OCI-LY1 (cell line): Measurements from ENCODE around the gene TLR8.

Source experiments
- H2AFZ ChIP-seq: fragments of 200-600 bp; sonication (generic), shearing (Covaris generic); 2 replicates; pipeline ENCODE4 v1.6.0; 2014; ENCODE audit warnings: antibody characterized with exemption, mild to moderate bottlenecking, low read length
- H3F3A ChIP-seq: fragments of 200-600 bp; sonication (generic), shearing (Covaris generic); 2 replicates; pipeline ENCODE4 v1.6.0; 2014; ENCODE audit warnings: mild to moderate bottlenecking, antibody characterized with exemption, low read length, moderate library complexity; ENCODE audit not compliant: insufficient read depth
- H3K27ac ChIP-seq: fragments of 200-600 bp; sonication (generic); 2 replicates; pipeline ENCODE4 v1.5.1; 2014; ENCODE audit warnings: low read length, mixed run types, mild to moderate bottlenecking, low read depth; ENCODE audit not compliant: poor library complexity, severe bottlenecking
- H3K27me3 ChIP-seq: fragments of 200-600 bp; sonication (generic); 2 replicates; pipeline ENCODE4 v1.6.0; 2014; ENCODE audit warnings: antibody characterized with exemption, mild to moderate bottlenecking, low read length, moderate library complexity; ENCODE audit not compliant: insufficient read depth
- H3K36me3 ChIP-seq: fragments of 200-600 bp; sonication (generic); 2 replicates; pipeline ENCODE4 v1.6.1; 2014; ENCODE audit warnings: mild to moderate bottlenecking, antibody characterized with exemption, low read length, moderate library complexity, mixed read lengths; ENCODE audit not compliant: insufficient read depth
- H3K4me1 ChIP-seq: fragments of 200-600 bp; sonication (generic); 2 replicates; pipeline ENCODE4 v1.5.1; 2014; ENCODE audit warnings: mild to moderate bottlenecking, low read length, moderate library complexity; ENCODE audit not compliant: insufficient read depth, severe bottlenecking
- H3K4me2 ChIP-seq: fragments of 200-600 bp; sonication (generic), shearing (Covaris generic); 2 replicates; pipeline ENCODE4 v1.6.1; 2014; ENCODE audit warnings: low read length
- H3K4me3 ChIP-seq: fragments of 200-600 bp; sonication (generic); 2 replicates; pipeline ENCODE4 v1.5.1; 2014; ENCODE audit warnings: low read length, low read depth, mild to moderate bottlenecking, mixed read lengths; ENCODE audit not compliant: poor library complexity, severe bottlenecking
- H3K79me2 ChIP-seq: fragments of 200-600 bp; shearing (Covaris generic); 2 replicates; pipeline ENCODE4 v1.6.1; 2016; ENCODE audit warnings: mixed run types, low read length, mixed read lengths; ENCODE audit not compliant: insufficient read depth
- H3K9ac ChIP-seq: fragments of 200-600 bp; sonication (generic), shearing (Covaris generic); 2 replicates; pipeline ENCODE4 v1.6.1; 2014; ENCODE audit warnings: mild to moderate bottlenecking, low read length, mixed read lengths
- H3K9me2 ChIP-seq: fragments of 200-600 bp; sonication (generic), shearing (Covaris generic); 2 replicates; pipeline ENCODE4 v1.6.1; 2014; ENCODE audit warnings: low read depth, mild to moderate bottlenecking, low read length, mixed read lengths
- H3K9me3 ChIP-seq: fragments of 200-600 bp; shearing (Covaris generic); 2 replicates; pipeline ENCODE4 v1.6.1; 2014; ENCODE audit warnings: low read length, mixed read lengths
- H4K20me1 ChIP-seq: fragments of 200-600 bp; sonication (generic), shearing (Covaris generic); 2 replicates; pipeline ENCODE4 v1.6.0; 2016; ENCODE audit warnings: mild to moderate bottlenecking, low read length; ENCODE audit not compliant: insufficient read depth
- CTCF ChIP-seq: fragments of 200-600 bp; sonication (generic), shearing (Covaris generic); IDR thresholded peaks from 2 replicates; pipeline ENCODE4 v1.5.1; 2017; ENCODE audit warnings: mild to moderate bottlenecking, antibody characterized with exemption, low read length, moderate library complexity, mixed read lengths
- EZH2 ChIP-seq: fragments of 200-600 bp; sonication (generic), shearing (Covaris generic); IDR thresholded peaks from 2 replicates; pipeline ENCODE4 v1.8.0; 2017; ENCODE audit warnings: borderline replicate concordance, mixed run types, mild to moderate bottlenecking, antibody characterized with exemption, low read length, moderate library complexity, mixed read lengths

Gene TLR8

GRCh38 chrX:12886545-12886944 lies 19.9 kb upstream of the TLR8 start:
- Histone ChIP-seq H4K20me1 (no peaks in the 10 kb centered on the region), H3K9ac (no peak overlapping the region), H3K79me2 (no peaks in the 10 kb centered on the region), H3K36me3 (no peaks in the 10 kb centered on the region; the same call in 1 of the 2 replicates), H3F3A (no peaks in the 10 kb centered on the region), H3K27me3 (no peaks in the 10 kb centered on the region), H3K4me2 (no peak overlapping the region), H3K27ac (no peak overlapping the region), H2AFZ (no peak overlapping the region), H3K9me2 (no peaks in the 10 kb centered on the region), H3K4me3 (no peak overlapping the region), H3K9me3 (no peaks in the 10 kb centered on the region), H3K4me1 (peaks cover 21% of the 10 kb centered on the region)
- TF ChIP-seq CTCF = no peak
- TF ChIP-seq EZH2 = no peak

DNA sequence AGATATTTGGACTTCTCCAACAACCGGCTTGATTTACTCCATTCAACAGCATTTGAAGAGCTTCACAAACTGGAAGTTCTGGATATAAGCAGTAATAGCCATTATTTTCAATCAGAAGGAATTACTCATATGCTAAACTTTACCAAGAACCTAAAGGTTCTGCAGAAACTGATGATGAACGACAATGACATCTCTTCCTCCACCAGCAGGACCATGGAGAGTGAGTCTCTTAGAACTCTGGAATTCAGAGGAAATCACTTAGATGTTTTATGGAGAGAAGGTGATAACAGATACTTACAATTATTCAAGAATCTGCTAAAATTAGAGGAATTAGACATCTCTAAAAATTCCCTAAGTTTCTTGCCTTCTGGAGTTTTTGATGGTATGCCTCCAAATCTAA lies 19.3 kb upstream of the TLR8 start:
- H3K27ac ChIP-seq = no peak overlapping the region
- no peaks in the 10 kb centered on the region for H3K27me3 ChIP-seq
- H3K9ac ChIP-seq = no peak overlapping the region
- no peaks in the 10 kb centered on the region; the same call in 1 of the 2 replicates for H3K36me3 ChIP-seq
- no peaks in the 10 kb centered on the region for H3F3A ChIP-seq
- H3K4me1 ChIP-seq = peaks cover 27% of the 10 kb centered on the region
- H4K20me1 ChIP-seq = no peaks in the 10 kb centered on the region
- TF ChIP-seq CTCF (no peak), EZH2 (no peak)
- H2AFZ ChIP-seq = no peak overlapping the region
- H3K9me2 ChIP-seq = no peaks in the 10 kb centered on the region
- no peak overlapping the region for H3K4me3 ChIP-seq
- no peaks in the 10 kb centered on the region for H3K79me2 ChIP-seq
- H3K9me3 ChIP-seq = no peaks in the 10 kb centered on the region
- H3K4me2 ChIP-seq = no peak overlapping the region

GRCh38 chrX:12887767-12888166 lies 18.7 kb upstream of the TLR8 start:
- Histone ChIP-seq H3K4me3 (no peak overlapping the region), H3F3A (no peaks in the 10 kb centered on the region), H3K27me3 (no peaks in the 10 kb centered on the region), H3K36me3 (no peaks in the 10 kb centered on the region; the same call in 1 of the 2 replicates), H3K9me3 (no peaks in the 10 kb centered on the region), H2AFZ (no peak overlapping the region), H3K79me2 (no peaks in the 10 kb centered on the region), H4K20me1 (no peaks in the 10 kb centered on the region), H3K27ac (no peak overlapping the region), H3K4me2 (no peak overlapping the region), H3K9ac (no peak overlapping the region), H3K9me2 (no peaks in the 10 kb centered on the region), H3K4me1 (peaks cover 33% of the 10 kb centered on the region)
- no peak for TF ChIP-seq EZH2
- TF ChIP-seq CTCF = no peak
